HG03045 (cell line): ENCODE results near the gene CADM4.
A peak's percentile ranks its signal among the peaks of the same experiment; 100 is the strongest.

ENCODE experiments used
- ATAC-seq: cut with Tn5 transposase; IDR thresholded peaks from one replicate; pipeline ENCODE4 v1.9.1; 2021; ENCODE audit warnings: mild to moderate bottlenecking, moderate library complexity; ENCODE audit not compliant: unreplicated experiment

The CADM4 gene

DNA sequence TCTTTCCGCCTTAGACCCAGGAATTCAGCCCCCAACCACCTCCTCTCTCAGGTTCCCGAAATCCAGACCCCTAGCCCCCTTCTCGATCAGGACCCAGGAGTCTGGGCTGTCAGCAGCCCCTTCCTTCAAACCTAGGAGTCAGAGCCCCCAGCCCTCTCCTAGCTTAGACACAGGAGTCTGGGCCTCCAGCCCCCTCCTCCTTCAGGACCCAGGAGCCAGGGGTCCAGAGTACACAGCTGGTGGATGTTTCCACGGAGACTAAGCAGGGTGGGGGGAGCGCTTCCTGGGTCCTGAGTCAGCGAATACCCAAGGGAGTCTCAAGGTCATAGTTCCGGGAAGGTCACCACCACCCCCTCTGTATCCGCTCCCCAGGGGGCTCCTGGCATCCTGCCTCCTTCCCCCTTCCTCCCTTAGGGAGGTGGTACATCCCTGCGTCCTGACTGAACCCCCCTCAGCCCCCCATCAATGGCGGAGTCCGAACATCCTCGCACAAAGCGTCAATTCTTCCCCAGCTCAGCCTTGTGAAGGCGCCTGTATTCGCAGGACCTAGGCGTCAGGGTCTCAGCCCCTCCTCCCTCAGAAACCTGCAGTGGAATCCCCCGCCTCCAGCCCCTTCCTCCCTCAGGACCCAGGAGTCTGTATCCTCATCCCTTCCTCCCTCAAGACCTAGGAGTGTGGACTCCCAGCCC lies 4.6 kb downstream of the CADM4 start:
- ATAC-seq, result no peak

DNA sequence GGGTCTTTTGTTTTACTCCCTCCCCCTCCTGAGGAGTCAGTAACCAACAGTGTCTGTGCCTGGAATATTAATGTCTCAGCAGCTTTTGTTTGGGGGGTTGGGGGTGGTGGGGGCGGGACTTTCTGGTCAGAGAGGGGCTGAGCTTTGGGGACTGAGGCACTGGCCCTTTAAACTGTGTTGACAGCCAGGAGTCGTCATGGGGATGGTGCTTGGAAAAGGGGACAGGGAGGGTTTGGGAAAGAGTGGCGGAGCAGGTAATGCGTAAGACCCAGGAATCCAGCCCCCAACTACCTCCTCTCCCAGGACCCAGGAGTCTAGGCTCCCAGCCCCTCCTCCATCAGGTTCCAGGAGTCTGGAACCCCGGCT lies 5.2 kb downstream of the CADM4 start:
- ATAC-seq, result no peak

DNA sequence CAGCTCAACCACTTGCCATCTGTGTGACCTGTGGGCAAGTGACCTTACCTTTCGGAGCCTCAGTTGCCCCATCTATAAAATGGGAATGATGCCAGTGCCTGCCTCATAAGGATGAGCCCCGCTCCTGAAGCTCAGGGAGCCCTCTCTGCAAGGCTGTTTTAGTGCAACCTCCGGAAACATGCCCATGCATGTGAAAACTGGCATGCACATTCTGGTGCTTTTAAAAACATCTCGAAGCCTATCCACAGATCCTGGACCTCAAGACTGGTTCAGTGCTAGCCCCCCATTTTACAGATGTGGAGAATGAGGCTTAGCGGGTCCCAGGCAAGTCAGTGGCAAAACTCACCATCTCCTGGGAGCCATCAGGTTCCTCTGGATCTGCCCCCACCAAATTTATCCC lies 5.6 kb downstream of the CADM4 start:
- no peak for ATAC-seq

DNA sequence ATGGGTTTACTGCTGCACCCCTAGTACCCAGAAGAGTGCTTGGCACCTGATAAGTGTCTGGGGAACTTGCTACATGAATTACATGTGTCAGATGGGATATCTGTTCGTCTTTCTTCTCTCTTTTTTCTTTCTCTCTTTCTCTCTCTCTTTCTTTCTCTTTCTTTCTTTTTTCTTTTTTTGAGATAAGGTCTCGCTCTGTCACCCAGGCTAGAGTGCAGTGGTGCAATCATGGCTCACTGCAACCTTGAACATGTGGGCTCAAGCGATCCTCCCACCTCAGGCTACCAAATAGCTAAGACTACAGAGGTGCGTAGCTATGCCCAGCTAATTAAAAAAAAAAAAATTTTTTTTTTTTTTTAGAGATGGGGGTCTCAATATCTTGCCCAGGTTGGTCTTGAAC lies 6.1 kb downstream of the CADM4 start:
- no peak for ATAC-seq

DNA sequence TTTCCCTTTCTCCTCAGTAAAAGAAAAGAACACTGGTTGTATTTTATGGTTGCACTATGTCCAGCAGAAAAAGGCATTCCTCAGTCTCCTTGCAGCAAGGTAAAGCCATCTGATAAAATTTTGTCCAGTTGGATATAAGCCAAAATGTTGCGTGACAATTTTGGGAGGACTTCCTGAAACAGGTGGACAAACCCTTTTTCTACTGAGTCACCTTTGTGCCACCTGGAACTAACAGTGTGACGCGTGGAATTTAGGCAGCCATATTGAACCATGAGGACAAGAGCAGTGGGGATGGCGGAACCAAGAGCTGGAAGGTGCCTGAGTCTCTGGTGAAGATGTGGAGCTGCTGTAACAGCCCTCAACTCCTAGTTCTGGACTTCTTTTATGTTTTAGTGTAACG lies 8.2 kb downstream of the CADM4 start:
- no peak for ATAC-seq

DNA sequence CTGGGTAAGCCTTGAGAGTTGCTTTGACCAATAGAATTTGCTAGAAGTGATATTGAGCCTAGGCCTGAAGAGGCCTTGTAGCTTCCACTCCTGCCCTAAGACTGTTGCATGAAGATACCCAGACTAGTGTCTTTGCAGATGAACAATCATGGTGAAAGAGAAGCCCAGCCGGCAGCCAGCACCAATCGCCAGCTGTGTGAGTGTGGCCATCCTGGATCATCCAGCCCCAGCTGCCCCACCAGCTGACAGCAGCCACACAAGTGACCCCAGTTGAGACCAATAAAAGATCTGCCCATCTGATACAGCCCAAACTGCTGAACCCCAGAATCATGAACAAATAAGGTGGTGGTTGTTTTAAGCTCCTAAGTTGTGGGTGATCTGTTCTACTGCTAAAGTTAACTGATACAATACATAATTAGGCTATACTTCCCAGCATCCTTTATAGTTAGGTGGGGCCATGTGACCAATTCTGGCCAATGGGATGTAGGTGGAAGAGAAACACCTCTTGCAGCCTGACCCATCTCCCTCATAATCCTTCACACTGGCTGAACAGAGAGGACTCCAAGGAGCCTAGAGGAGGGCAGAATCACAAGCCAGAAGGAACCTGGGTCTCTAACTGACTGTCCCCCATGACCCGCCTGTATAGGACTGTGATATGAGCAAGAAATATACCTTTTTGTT lies 10.9 kb downstream of the CADM4 start:
- no peak for ATAC-seq

DNA sequence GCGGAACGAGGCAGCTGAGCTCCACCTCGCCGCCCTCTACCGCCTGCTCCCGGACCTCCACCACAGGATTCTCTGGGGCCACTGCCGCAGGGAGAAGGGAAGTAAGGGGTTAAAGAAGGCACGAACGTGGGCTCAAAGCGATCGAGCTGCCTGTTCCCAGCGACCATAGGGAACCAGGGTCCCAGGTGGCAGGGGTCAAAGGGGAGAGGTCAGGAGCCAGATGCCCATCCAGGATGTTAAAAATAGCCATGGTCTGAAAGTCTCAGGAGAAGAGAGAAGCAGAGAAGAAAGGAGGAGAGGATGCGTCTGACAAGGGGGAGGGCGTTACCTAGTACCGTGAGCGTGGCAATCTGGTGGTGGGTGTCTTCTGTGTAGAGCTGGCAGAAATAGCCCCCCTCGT lies 12.8 kb downstream of the CADM4 start:
- no peak for ATAC-seq

DNA sequence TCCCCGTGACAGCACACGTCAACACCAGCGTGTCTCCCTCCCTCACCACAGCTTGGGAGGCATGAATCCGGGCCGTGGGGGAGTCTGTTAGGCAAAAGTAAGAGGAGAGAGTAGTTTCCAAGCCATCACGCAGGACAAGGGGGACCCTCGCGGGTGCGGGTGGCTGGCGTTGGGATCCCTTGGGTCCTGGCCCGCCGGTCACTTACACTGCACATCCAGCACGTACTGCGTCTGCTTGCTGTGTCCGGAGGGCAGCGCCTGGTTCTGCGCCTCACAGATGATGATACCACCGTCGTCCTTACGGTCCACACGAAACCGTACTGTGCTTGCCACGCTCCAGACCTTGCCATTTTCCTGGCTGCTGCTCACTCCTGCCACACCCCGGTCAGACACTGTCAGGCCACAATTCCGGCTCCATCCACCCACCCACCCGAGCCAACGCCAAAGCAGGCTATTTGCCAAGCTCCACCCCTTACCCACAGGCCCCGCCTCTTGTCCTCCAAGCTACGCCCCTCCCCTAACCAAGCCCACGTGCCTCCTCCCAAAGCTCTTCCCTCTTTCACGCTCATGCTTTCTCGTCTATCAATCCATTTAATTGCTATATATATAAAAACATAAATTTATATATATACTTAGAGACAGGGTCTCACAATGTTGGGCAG lies 13.6 kb downstream of the CADM4 start:
- no peak for ATAC-seq

DNA sequence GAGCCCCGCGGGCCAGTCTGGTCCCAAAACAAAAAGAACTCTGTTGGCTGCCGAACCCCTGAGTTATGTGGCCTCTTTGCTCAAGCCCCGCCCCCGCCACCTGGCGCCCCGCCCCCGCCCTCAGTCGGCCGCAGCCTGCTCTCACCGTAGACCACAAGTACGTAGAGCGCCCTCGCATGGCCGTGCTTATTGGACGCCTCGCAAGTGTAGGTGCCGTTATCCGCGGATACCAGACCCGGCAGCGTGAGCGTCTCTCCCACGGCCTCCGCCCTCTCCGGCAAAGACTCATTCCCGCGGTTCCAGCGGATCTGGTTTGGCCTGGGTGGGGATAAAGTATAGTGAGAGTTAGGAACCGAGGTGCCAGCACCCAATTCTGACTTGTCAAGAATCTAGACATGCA lies 14.7 kb downstream of the CADM4 start:
- no peak for ATAC-seq

DNA sequence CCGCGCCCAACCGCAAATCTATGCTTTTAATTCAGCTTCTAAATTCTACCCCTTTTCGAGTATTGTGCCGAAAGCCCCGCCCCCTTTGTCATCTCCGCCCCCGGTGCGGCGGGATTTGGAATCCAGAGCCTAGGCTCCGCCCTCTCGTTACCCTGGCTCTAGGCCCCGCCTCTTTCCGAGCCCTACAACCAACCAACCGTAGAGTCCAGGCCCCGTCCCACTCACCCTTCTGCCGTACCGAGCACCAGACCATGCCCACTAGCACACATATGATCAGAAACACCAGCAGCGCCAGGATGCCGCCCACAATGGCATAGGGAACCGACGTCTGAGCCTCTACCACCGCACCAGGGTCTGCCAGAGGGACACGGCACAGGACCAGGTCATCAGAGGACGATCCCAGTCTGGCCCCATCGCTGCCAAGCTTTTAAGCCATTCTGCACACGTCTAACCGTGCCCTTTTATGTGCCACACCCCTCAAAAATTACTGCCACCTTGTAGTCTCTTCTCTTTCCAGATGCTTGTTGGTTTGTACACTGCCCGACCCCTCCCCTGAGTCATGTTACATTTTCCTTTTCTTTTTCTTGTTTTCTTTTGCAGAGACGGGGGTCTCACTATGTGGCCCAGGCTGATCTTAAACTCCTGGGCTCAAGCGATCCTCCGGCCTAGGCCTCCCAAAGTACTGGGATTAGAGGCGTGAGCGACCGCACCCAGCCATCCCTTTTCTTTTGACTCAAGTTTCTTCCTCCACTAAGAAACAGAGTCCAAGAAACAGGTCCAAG lies 15.6 kb downstream of the CADM4 start:
- ATAC-seq, result no peak

DNA sequence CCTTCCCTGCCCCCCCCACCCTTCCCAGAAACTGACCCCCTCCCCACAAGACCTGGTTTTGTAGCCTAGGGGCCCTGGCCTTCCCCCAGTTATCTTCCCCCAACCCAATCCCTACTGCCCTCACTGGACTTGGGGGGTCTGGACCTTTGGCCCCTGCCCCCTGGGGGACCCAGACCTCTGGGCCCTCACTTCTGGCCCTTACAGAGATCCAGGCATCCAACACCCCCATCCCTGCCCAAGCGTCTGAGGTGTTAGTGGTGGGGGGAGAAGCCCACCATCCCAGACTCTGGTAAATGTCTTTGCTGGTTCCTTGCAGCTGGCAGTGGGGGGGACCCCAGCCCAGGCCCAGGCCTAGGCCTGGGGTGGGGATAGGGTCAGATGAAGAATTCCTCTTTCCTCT lies 16.7 kb downstream of the CADM4 start:
- ATAC-seq, result no peak

DNA sequence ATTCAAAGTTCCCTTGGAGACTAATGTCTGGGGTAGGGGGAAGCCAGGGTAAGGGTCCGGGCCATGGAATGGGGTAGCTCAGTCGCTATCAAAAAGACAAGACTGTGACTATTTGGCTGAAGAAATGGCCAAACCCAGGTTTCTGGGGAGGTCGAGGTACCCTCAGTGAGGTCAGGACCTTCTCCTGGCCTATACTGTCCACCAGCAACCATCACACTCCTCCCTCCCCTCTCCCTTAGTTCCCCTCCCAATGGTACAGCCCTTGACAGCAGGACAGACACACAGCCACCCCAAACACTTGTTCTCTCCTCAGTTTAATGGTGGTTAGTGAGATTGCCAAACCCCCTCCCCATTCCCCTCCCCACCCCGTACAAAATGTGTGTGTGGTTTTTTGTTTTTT lies 17.6 kb downstream of the CADM4 start:
- no peak for ATAC-seq

DNA sequence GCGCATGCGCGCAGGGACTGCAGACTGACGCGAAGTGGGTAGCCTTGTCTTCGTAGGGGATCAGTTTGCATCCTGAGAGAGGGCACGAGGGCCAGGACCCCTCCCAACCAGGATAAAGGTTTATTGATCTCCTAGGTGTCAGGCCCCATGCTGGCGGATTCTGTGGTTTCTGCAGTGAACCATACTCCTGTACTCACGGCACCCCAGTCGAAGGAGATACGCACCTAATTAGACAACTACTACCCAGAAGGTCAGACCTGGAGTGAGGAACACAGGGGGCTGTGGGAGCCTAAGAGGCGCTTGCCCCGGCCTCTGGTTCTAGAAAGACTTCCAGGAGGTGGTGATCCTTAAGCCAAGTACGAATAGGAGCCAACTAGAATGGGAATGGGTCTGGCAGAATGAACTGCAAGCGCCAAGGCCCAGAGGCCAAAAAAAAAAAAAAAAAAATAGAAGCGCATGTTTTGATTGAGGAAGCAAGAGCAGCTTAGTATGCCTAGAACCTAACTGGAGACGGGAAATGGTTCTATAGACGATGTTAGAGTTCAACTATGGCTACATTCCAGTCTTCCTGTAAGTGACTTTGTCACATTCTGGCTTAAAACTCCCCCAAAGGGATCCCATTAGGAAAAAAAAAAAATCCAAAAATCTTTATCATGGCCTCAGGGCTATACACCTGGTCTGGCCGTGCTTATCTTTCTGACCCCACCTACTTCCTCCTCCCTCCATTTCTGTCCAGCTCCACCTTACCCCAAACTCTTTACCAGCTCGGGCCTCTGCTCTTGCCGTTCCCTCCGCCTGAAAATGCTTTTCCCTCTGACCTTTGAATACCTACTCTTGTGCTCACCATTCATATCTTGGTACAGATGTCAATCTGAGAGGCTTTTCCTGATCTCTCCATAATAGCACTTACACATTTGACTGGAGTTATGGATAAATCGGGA lies 19.3 kb downstream of the CADM4 start:
- no peak for ATAC-seq

DNA sequence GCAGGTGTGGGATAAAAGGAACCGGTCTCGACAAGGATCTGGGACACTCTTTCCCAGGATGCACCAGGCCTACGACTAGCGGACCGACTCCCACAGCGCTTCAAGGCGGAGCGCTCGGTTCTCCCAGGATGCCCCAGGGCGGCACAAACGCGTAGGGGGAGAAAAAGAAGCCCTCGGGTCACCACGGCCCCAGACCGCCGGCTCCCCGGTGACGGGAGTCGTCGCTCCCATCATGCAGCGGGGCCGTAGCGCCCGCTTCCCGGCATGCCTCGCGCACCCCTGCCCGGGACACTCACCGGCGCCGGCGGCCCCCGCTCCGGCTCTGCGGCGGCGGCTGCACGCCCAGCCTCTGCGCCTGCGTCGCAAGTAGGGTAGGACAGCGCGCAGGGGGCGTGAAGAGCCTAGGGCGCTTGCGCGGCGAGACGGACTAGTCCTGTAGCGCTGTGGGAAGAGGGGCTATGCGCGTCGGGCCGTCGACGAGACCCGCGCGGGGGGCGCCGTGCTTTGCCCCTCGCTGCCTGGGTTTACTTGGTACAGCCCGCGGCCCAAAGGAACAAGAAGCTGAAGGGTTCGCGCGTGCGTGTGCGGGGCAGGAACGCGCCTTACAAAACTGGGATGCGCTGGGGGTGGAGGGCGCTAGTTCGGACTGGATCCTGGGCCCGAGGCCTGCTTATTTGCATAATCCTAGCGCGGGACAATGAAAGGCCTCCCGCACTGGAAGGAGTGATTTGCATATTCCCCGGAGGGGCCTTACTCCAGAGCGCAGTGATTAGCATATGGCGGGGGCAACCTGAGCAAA lies 20.2 kb downstream of the CADM4 start, which contains the start of gene ZNF428:
Gene ZNF428, minus strand, starts transcription at position 368 of the 799 bp plus-strand sequence. CDS start 5,325 bp downstream, outside the sequence.
- peak; percentile 80 for ATAC-seq

DNA sequence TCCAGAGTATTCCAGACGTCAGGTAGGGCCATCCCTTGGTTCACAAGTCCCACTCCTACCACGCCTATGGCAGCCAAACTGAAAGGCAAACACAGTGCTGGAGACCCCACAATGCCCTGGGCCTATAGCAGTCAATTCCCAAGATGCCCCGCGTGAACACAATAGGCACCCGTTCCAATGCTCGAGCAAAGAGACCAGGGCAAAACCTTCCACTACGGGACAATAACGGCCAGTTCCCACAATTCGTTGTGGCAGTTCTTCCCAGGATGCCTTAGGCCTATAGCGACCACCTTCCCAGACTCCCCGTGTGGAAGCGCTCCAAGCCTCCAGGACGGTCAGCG lies 20.8 kb downstream of the CADM4 start:
- peak; percentile 8 for ATAC-seq

DNA sequence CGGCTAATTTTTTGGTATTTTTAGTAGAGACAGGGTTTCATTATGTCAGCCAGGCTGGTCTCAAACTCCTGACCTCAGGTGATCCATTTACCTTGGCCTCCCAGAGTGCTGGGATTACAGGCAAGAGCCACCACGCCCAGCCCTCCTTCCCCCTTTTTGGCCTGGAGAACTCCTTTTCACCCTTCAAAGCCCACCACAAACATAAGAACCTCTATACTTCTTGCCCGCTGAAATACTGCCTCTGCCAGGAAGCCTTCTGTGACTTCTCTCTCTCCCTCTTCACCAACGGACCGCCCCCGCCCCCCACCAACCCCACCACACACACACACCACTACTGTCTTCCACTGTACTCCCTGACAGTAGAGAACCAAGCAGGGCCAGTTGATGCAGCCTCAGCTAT lies 22.7 kb downstream of the CADM4 start:
- no peak for ATAC-seq

DNA sequence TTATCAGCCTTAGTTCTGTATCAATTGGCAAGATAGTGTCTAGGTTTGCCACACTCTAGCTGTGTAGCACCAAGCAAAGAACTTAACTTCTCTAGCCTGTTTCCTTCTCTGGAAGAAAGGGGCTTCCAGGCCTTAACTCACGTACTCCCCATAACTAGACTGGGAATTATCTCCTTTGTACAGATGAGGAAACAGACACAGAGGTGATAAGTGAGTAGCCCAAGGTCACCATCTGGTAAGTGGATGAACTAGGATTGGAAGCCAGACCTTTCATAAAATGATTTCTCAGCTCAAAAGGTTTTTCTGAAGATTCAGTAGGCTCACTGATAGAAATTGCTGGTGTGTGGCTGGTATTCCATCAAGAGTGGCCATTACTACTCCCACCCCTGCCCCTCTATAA lies 23.3 kb downstream of the CADM4 start:
- no peak for ATAC-seq

DNA sequence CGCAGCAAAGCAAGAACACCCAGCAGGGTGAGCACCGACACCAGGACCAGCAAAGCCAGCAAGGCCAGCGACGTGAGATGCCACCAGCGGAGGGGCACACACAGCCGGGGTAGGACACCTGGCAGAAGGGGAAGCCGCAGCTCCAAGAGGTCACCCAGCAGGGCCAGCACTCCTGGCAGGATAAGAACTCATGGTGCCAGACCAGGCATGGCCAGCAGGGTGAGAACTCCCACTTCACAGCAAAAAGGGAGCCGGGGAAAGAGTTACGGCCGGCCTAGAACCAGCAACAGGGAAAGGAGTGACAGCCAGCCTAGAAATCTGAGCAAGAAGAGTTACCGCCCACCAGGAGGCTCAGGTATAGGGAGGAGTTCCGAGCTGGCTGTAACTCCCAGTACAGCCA lies 27.3 kb downstream of the CADM4 start:
- no peak for ATAC-seq

DNA sequence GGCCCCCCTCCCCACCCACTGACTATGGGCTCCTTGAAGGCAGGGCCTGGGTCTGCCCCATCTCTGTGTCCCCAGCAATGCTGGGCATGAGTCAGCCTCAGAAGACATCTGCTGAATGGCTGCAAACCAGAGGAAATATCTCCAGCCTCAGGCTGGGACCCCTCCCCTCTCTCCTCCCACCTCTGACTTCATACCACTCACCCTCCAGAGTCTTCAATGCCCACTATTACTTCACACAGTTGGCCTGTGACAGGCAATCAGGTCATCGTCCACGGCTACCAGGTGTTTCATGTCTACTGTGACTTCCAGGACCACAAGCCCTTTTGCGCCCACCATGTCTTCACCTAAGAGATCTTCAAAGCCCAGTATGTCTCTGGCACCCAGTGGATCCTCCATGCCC lies 27.9 kb downstream of the CADM4 start, which contains the start of gene SRRM5:
Gene SRRM5, plus strand, starts transcription at position 301 of the 400 bp plus-strand sequence. Its CDS starts 34 bp downstream, at position 335.
- no peak for ATAC-seq

DNA sequence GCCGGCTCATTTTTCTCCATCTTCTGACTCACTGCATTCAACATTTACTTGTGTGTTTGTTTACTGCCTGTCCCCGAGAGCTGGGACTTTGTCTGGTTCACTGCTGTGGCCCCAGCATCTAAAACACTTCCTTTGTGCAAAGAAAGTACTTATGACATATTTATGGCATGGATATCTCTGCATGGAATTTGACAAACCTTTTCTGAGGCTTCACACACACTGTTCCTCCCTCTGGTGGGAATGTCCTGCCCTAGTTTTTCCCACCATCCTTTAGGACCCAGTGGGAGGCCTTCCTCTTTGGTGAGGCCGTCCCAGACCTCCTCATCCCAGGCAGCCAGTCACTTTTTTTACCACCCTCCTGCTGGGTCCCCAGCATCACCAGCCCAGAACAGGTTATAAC lies 29.2 kb downstream of the CADM4 start:
- ATAC-seq, result no peak
